Left lung (tissue), 10 donors: Measurements from ENCODE around the gene IL16. TPM values are rescaled to one million over a fixed set of nuclear protein-coding genes. Genes with fewer than 3 reads are reported as not detected.

ENCODE experiments used
- ATAC-seq: fragments of 200-7000 bp; cut with Tn5 transposase; one replicate; pipeline ENCODE4 v1.9.1; 2020; ENCODE audit warnings: moderate library complexity
- DNase-seq, 4 donors: peaks; one replicate each; pipeline ENCODE4 v3.0.0-alpha.2; 2013 to 2020
- H3K27ac ChIP-seq, 2 donors: fragments of 200-600 bp; sonication (generic) in 1 of 2; one replicate each; pipeline versions ENCODE4 v1.5.0 to v1.8.0; 2020 to 2021
- H3K27me3 ChIP-seq, 2 donors: fragments of 200-600 bp; sonication (generic) in 1 of 2; one replicate each; pipeline versions ENCODE4 v1.5.0 to v1.8.0; 2020 to 2021
- H3K36me3 ChIP-seq, 2 donors: fragments of 200-600 bp; sonication (generic) in 1 of 2; one replicate each; pipeline versions ENCODE4 v1.5.0 to v1.8.0; 2020 to 2021
- H3K4me1 ChIP-seq, 2 donors: fragments of 200-600 bp; one replicate each; pipeline ENCODE4 v1.8.0; 2021
- H3K4me3 ChIP-seq, 2 donors: fragments of 200-600 bp; sonication (generic) in 1 of 2; one replicate each; pipeline versions ENCODE4 v1.5.0 to v1.8.0; 2020 to 2021; ENCODE audit warnings: mild to moderate bottlenecking in 1 of 2
- H3K9me3 ChIP-seq, 2 donors: fragments of 200-600 bp; sonication (generic) in 1 of 2; one replicate each; pipeline versions ENCODE4 v1.5.0 to v1.8.0; 2020 to 2021
- intact Hi-C, 2 donors: fragments of 100-400 bp; cut with DNase I; formaldehyde crosslinking; loops; one replicate each; pipeline versions ENCODE4 v1.11.2 to v1.14.2; 2022
- polyA plus RNA-seq, 6 donors: library from polyadenylated mRNA; unstranded; fragments of 120-200 nt; gene quantifications; one replicate each; pipeline ENCODE4 v1.2.1, GENCODE V29; 2013; ENCODE audit not compliant: insufficient read length in 6 of 6
- total RNA-seq, 2 donors: library from RNA; stranded (reverse); fragmentation: NEBNext Ultra II Directional; extraction: Animal tissue kit (Norgen Biotek cat#: 25700); gene quantifications; one replicate each; pipeline ENCODE4 v1.2.1, GENCODE V29; 2021
- TF ChIP-seq, protein P1 (sequence below), 2 donors: fragments of 200-600 bp; sonication (generic) in 1 of 2; IDR thresholded peaks; one replicate each; pipeline versions ENCODE4 v1.5.0 to v1.8.0; 2021; ENCODE audit warnings: antibody characterized with exemption in 2 of 2
- donor health status: DM: no; HTN: yes; CAD: no.
- donor health status: DM: no; HTN: no; CAD: no.

IL16 gene
- total and polyA plus RNA-seq, 8 donors = 11.4 to 34.3 (median 14.9) TPM

GRCh38 chr15:81311752-81312464, 115.2 kb downstream of the IL16 start:
- ATAC-seq (peak; percentile 58), DNase-seq (no peak)
- intact Hi-C loops = no loop called here

GRCh38 chr15:81312790-81313543, 116.3 kb downstream of the IL16 start:
- peak; percentile 72 for ATAC-seq
- TF ChIP-seq, protein P1, sequence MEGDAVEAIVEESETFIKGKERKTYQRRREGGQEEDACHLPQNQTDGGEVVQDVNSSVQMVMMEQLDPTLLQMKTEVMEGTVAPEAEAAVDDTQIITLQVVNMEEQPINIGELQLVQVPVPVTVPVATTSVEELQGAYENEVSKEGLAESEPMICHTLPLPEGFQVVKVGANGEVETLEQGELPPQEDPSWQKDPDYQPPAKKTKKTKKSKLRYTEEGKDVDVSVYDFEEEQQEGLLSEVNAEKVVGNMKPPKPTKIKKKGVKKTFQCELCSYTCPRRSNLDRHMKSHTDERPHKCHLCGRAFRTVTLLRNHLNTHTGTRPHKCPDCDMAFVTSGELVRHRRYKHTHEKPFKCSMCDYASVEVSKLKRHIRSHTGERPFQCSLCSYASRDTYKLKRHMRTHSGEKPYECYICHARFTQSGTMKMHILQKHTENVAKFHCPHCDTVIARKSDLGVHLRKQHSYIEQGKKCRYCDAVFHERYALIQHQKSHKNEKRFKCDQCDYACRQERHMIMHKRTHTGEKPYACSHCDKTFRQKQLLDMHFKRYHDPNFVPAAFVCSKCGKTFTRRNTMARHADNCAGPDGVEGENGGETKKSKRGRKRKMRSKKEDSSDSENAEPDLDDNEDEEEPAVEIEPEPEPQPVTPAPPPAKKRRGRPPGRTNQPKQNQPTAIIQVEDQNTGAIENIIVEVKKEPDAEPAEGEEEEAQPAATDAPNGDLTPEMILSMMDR (IDR thresholded peaks at IDR 0.05) = no peak
- Histone ChIP-seq H3K36me3 (peaks cover 0 to 64% of the 10 kb centered on the region in 2 donors), H3K27ac (peak overlapping the region; percentile 42 to 89), H3K4me1 (peaks cover 5 to 33% of the 10 kb centered on the region in 2 donors), H3K4me3 (no peak overlapping the region), H3K9me3 (no peaks in the 10 kb centered on the region), H3K27me3 (no peaks in the 10 kb centered on the region)
- intact Hi-C loops = no loop called here
- DNase-seq = peak; percentile 61 to 82 (median 76)

More at GRCh38 chr15:81311752-81312464, 115.2 kb downstream of the IL16 start:
- Histone ChIP-seq H3K4me1 (peaks cover 5 to 33% of the 10 kb centered on the region in 2 donors), H3K27me3 (no peaks in the 10 kb centered on the region), H3K36me3 (peaks cover 0 to 67% of the 10 kb centered on the region in 2 donors), H3K27ac (peak overlapping the region; percentile 42 to 89), H3K4me3 (no peak overlapping the region), H3K9me3 (no peaks in the 10 kb centered on the region)
- TF ChIP-seq, protein P1 (IDR thresholded peaks at IDR 0.05) = no peak

GRCh38 chr15:81313686-81314085, 117.0 kb downstream of the IL16 start:
- TF ChIP-seq, protein P1 (IDR thresholded peaks at IDR 0.05) = no peak
- Histone ChIP-seq H3K36me3 (peaks cover 0 to 64% of the 10 kb centered on the region in 2 donors), H3K4me1 (peaks cover 5 to 33% of the 10 kb centered on the region in 2 donors), H3K4me3 (no peak overlapping the region), H3K9me3 (no peaks in the 10 kb centered on the region), H3K27ac (peak overlapping the region; percentile 42 to 89), H3K27me3 (no peaks in the 10 kb centered on the region)
- ATAC-seq (no peak), DNase-seq (no peak)
- intact Hi-C loops = no loop called here

DNA sequence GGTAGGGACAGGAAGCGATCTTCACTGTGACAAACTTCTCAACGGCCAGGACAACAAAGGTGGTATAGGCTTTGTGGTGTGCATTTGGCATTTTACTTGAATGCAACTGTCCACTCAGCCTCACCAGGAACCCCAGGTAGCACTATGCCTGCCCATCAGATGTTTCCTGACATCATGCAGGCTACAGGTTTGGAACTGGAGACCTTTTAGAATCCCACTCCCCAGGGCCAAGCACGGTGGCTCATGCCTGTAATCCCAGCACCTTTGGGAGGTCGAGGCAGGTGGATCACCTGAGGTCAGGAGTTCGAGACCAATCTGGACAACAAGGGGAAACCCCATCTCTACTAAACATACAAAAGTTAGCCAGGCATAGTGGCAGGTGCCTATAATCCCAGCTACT, 117.7 kb downstream of the IL16 start:
- Histone ChIP-seq H3K27me3 (no peaks in the 10 kb centered on the region), H3K4me3 (no peak overlapping the region), H3K4me1 (peaks cover 5 to 33% of the 10 kb centered on the region in 2 donors), H3K27ac (no peak overlapping the region), H3K36me3 (peaks cover 0 to 64% of the 10 kb centered on the region in 2 donors), H3K9me3 (no peaks in the 10 kb centered on the region)
- TF ChIP-seq, protein P1 (IDR thresholded peaks at IDR 0.05) = no peak
- ATAC-seq = no peak
- intact Hi-C loops = no loop called here
- no peak for DNase-seq
